Fibroblast of peridontal ligament (primary cell): ENCODE results near the gene HCFC1.
A peak's percentile ranks its signal among the peaks of the same experiment; 100 is the strongest.

Experiments
- DNase-seq: peaks from one replicate; pipeline ENCODE4 v3.0.0-alpha.2; 2010; ENCODE audit errors: extremely low read depth

The HCFC1 gene

DNA sequence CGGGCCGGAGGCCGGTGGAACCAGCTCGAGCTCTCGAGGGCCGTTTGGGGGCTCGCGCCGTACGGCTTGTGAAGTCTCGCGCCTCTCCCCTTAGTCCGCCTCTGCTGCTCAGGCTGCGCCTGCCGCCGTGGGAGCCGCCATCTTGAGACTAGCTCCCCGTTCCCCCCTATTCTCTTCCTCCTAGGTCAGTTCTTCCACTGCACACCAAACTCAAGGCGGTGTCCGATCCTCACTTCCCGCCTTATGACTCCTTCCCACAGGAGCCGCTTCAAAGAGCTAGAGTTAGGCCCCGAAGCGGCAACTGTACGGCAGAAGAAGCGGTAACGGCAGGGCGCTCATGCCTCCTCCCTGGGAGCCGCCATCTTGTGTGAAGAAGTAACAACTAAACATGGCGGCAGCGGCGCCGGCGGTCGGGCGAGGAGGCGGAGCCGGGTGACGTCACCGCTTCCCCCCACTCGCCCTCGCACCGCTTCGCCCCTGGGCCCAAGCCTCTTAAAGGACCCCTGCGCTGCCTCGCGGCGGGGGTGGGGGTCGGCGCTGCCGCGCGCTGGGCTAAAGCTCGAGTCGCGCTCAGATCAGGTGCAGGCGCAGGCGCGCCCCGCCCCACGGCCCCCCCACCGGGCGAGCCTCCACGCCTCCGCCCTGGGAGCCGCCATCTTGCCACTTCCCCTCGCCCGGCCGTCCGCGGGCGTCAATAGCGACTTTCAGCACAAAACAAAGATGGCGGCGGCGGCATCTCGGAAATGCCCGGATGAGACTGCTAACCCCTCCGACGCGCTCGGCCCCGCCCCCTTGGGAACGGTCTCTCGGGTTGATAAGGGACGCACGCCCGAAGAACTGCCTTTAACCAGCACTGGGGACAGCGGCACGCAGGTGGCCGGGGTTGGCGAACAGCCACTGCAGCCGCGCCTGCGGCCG, at the start of gene HCFC1:
TSS of gene HCFC1 (minus strand) at position 369 of the 918 bp plus-strand sequence. CDS start 978 bp downstream, outside the sequence.
- DNase-seq, result peak; percentile 81

DNA sequence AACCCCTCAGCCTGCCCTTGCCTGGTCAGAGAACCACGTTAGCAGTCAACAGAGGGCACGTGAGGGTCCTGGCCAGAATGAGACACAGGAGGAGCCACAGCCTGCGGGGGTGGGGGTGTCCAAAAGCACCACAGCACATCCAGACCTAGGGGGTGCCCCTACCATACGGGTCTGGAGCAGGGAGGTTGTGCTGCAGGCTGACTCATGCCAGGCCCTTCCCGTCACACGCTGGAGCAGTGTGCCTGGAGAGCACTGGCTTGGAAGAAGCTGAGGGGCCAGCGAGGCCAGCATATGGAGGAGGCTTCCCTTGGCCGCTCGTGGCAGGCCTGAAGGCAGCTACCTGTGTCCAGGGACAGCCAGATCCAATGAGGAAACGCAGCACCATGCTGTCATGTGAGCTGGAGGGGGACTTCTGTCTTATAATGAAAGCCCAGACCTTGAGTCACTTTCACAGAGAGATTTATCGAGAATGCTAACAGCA, 49.6 kb upstream of the HCFC1 start:
- DNase-seq, result no peak

DNA sequence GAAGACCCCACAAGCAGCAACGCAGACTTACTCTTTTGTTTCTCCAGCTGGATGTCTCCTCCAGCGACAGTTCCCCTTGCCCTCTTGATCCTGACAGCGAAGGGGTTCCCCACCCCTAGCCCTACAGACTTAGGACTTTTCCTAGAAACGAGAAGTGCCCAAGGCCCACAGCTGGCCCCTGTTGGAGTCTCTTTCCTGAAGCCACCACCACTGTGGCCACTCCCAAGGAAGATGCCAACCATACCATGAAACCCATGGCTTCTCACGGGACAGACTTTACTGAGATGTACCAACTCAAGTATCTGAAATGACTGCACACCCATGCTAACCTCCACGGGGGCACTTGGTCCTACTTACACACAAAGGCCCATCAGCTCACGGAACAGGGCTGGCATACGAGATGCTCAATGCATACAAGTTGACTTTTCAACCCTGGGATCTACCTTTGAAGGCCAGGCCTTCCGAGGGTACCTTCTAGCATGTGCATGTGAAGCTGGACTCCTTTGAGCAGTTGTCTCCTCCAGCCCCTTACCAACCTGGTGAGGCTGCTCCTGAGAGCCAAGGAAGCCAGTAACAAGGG, 49.0 kb upstream of the HCFC1 start:
- DNase-seq, result peak; percentile 14

DNA sequence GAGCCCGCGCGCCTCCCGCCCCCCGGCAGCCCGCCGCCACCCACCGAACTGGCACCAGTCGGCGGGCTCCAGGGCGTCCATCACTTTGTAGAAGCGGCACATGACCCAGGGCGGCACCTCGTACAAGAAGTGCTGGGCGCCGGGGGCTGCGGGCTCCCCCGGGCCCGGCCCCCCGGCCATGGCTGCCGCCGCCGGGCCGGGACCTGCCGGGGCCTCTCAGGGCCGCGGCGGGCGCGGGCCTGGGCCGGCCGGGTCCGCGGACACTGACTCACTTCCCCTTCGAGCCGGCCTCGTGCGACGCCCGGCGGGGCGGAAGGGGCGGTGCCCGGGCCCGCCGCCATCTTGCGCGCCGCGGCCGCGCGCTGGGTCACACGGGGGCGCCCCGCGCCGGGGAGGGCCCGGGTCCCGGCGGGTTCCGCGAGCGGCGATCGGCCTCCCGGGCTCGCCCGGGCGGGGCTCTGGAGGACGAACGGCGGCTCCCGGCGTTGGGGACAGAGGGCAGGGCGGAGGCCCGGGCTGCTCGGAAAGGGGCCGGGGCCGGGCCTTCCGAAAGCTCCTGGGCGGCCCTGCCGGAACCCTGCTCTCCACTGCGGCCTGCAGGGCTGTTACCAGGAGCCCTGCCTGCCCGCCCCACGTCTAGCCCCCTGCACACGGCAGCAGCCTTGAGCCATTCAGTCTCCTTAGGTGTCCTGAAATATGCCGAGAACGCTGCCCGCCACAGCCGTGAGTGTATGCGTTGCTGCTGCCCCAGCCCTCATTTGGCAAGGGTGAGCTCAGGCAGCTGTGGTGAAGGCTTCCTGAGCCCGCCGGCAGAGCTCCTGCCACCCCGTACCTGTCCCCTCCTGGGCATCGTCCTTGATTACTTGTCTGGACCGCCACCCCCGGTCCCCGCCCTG, 48.3 kb upstream of the HCFC1 start, which contains the start of gene IRAK1:
TSS of gene IRAK1 (minus strand) at position 270 of the 896 bp plus-strand sequence. CDS start at position 180, 90 bp downstream.
- peak; percentile 28 for DNase-seq

DNA sequence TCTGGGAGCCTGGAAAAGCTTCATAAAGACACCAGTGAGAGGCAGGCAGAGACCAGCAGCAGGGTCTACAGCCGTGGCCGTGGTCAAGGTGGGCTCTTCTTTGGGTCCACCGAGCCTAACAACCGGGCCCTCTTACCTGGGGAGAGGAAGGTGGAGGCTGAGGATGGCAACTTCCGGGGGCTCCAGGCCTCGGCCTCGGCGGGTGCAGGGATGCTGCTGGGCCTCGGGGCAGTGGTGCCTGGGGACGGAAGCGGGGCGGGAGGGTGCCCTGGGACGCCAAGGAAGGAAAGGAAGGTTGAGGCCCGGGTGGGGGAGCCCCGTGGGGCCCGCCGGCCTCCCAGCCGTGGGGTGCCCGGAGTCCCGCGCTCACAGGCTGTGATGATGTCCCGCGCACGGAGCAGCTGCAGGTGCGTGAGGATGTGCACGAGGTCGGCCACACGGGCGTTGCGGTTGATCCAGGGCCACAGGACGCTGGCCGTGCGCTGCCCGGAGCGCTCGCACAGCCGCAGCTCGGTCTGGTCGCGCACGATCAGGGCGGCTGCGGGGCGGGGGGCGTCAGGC, 47.5 kb upstream of the HCFC1 start:
- DNase-seq, result no peak

DNA sequence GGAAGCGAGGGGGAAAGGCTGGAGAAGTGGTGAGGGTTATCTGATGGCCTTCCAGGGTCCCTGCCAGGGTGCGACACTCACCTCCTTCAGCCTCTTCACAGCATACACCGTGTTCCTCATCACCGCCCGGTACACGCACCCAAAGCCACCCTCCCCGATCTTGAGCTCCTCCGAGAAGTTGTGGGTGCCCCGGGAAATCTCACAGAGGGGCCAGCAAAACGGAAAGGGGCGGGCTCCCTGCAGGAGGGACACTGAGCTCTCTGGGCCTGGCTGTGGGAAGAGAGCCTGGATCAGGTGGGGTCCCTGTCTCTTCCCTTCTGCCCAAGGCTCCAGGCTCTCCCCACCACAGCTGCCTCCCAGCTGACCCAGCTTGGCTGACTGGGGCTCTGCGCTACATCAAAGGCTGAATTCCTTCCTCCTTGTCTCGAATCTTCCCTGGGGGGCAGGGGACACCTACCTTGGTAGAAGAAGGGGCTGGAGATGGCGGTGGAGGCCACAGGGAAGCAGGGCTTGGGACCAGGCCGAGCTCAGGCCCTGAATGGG, 47.0 kb upstream of the HCFC1 start:
- DNase-seq, result no peak

DNA sequence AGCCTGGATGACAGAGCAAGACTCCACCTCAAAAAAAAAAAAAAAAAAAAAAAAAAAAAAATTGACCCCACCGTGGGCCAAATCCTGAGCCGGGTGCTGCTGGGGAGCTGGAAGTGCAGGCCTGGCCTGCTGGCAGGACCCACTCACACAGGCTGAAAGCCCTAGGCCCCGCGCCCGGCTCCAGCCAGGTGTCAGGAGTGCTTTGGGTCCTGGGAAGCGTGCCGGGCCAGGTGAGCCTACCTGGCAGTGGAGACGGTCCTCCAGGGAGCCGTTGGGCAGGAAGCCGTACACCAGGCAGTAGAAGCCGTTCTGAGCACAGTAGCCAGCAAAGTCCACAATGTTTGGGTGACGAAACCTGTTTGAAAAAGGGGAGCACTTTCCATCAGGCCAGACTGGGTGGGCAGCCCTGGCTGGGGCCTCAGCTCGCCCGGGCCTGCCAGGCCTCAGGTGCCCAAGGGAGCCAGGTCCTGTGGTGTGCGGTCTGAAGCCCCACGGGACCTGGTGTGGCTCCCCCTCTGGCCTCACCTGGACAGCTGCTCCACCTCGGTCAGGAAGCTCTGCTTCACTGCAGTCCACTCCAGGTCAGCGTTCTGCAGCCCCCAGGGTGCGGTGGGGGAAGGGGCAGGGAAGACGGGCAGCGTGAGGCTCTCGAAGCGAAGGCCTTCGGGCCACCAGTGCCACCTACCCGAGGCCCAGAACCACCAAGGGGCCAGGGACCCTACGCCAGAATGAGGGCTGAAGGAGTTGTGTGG, 46.3 kb upstream of the HCFC1 start:
- no peak for DNase-seq

DNA sequence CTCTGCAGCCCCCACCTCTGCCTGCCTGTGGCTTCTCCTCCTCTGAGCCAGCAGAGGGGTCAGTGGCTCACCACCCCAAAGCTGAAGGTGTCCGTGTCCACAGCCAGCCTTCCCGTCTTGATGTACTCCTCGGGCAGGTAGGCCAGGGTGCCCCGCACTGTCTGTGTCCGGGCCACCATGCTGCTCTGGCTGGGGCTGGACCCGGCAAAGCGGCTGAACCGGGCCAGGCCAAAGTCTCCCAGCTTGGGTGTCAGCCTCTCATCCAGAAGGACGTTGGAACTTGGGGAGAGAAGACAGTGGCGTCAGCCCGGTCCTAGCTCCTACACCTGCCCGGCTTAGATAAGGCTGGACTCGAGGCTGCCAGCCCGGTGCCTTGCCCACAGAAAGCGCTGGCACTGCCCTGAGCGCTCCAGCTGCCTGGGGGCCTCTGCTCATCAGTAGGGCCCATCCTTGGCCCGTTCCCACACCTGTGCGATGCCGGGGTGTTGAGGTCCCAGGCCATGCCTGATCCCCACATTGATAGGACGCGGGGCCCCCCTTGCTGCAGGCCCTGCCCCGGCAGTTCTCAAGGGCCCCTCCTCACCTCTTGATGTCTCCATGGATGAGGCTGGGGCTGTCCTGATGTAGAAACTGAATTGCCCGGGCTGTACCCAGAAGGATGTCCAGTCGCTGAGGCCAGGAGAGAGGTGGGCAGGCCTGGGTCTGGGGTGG, 44.9 kb upstream of the HCFC1 start:
- no peak for DNase-seq

DNA sequence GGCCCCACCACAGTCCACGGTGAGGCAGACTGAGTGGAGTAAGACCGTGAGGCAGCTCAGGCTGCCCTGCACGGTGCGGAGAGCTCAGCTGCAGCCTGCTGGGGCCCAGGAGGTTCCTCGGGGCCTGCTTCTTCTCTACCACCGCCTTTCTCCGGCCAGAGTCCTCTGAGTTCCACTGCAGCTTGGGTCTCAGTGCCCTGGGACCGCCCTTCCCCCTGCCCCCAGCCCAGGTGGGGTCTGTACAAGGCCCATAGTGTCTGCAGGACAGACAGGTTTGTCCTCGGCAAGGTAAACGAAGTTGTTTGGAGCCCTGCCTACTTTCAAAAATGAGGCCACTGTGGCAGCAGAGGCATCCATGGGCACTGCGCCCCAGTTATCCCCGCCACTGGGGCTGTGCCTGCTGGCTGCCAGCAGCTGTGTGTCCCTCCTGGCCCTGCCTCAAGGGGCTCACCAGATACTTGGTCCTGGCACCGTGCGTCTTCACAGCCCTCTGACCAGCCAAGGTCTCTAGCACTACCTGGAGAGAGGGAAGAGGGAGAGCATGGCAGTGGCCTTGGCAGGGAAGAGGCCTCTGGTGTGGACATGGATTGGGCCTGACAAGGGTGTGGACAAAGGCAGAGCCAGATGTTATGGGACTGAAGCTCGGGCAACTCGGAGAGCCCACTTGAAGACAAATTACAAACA, 44.1 kb upstream of the HCFC1 start:
- no peak for DNase-seq

DNA sequence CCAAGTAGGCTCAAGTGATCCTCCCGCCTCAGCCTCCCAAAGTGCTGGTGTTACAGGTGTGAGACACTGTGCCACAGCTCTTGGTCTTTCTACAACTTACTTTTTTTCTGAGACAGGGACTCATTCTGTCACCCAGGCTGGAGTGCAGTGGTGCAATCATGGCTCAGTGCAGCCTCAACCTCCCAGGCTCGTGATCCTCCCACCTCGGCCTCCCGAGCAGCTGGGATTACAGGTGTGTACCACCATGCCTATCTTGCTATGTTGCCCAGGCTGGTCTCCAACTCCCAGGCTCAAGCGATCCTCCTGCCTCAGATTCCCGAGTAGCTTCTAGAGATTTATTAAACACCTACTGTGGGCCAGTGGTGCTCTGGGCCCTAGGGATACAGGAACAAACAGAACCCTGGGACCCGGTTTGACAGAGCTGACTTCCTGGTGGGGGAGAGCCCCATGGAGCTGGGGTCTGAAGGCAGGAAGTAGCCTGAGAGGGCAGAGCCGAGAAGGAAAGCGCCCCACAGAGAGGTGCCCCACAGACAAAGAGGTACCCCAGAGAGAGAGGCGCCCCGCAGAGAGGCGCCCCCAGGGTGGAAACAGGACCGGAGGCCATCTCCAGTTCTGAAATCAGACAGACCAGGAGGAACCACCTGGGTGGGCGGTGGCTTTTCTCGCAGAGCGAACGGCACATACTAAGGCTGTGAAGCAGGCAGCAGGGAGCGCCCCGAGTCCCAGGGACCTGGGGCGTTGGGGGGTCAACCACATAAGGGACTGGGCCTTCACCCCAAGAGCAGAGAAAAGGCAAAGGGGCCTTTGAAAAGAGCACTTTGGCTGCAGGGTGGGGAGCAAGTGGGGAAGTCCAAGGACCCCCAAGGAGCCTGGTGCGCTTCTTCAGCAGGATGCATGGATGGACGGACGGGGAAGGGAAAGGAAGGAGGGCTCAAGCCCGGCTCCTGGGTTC, 43.1 kb upstream of the HCFC1 start:
- DNase-seq, result no peak

DNA sequence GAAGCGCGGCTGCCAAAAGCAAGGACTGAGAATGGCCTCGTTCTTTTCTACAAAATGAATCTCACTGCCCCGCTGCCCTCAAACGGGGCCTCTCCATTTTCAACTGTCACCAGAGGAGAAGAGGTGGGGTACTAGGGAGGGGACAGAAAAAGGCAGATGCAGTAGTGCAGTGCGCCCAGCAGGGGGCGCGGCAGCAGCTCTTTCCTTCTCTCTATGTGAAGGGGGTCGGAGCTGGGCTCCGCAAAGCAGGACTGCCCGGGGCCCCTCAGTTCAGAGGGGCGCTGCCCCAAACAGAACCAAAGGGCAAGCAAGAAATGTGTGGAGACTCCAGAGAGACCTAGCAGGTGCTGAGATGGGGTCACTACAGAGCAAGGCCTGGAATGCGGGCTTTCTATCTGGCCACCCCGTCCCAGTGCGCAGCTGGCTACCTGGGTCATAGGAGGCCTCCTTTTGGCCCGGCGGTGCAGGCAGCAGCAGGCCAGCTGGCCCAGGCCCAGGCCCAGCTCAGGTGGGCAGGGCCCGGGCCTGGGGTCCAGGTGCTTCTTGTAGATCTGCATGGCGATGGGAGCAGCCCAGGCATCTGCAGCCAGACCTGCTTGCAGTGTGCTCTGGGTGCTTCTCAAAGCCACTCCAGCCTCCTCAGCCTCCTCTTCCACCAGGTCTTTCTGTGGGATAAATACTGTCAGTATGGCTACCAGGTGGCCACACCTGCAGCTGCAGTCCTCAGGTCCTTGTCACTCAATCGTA, 42.2 kb upstream of the HCFC1 start:
- DNase-seq, result peak; percentile 31

DNA sequence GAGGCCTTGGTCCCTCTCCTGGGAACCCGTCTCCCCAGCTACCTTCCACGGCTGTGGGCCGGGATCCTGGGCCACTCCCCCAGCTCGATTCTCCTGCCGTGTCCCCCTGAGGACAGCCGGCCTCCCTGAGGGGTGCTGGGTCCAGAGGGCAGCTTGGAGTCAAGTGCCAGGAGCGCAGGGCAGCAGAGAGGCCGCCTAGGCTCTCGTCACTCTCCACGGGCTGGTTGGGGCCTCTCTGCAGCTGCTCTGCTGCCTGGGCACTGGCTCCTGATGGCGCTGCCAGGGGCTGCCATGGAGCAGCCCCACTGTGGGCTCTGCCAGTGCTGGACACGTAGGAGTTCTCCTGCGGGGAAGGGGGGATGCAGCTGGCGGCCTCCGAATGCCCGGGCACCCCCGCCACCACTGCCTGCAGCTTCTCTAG, 41.4 kb upstream of the HCFC1 start:
- no peak for DNase-seq

DNA sequence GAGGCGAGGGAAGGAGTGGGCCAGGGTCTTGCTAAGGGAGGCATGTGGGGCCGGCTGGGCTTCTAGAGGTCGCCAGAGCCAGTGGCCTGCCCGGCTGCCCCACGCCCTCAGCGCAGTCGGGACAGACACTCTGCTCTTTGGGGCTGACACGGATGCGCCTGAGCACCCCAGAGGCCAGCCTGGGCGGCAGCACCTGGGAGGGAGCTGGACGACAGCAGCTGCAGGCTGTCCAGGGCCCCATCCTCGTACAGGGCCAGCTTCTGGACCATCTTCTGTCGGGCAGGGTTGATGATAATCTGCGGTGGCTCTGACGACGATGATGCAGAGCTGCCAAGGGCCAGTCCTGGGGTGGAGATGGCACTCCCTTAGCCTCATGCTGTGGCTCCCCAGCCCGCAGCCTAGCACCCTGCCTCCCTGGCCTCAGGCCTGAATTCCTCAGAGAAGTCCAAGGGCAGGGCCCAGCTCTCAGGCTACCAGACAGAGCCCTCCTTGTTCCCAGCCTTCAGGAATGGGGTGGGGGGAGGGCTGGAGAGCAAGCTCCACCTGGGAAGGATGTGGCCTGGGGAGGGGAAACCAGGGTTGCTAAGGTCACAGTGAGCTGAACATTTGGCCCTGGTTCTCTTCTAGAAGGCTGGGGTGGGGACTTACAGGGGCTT, 40.8 kb upstream of the HCFC1 start:
- no peak for DNase-seq

DNA sequence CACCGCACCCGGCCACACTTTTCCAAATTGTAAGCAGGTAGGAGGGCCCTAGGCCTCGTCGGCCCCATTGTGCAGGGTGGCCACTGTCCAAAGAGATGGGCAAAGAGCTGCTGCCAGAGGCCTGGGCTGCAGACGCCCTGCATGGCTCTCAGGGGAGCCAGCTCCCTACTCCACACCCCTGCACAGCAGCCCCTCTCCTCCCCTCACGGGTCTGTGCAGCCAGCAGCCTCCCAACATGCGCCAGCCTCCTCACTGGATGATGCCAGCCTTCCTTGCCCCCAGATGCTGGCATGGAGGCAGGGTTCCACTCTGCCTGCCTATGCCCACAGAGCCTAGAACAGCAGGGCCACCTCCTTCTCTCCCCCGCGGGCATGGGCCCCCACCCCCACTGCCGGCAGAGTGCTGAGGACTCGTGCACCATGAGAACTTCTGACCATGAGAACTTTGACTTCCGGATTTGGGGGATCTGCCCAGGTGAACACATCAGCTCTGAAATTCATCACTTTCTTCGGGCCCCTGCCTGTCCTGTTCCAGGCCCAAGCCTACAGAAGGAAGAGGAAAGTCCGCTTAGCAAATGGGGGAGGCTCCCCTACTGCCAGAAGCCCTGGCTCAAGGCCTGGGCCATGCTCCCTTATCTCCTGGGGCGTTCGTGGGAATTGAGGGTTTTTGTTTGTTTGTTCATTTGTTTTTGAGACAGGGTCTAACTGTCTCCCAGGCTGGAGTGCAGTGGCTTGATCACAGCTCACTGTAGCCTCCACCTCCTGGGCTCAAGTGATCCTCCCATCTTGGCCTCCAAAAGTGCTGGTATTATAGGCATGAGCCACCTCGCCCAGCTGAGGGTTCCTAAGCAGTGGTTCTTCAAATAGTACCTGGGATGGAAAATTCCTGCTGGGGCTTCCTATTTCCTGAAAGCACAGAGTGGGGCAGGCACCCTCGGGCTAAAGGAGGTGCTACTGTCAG, 40.0 kb upstream of the HCFC1 start:
- DNase-seq, result no peak

DNA sequence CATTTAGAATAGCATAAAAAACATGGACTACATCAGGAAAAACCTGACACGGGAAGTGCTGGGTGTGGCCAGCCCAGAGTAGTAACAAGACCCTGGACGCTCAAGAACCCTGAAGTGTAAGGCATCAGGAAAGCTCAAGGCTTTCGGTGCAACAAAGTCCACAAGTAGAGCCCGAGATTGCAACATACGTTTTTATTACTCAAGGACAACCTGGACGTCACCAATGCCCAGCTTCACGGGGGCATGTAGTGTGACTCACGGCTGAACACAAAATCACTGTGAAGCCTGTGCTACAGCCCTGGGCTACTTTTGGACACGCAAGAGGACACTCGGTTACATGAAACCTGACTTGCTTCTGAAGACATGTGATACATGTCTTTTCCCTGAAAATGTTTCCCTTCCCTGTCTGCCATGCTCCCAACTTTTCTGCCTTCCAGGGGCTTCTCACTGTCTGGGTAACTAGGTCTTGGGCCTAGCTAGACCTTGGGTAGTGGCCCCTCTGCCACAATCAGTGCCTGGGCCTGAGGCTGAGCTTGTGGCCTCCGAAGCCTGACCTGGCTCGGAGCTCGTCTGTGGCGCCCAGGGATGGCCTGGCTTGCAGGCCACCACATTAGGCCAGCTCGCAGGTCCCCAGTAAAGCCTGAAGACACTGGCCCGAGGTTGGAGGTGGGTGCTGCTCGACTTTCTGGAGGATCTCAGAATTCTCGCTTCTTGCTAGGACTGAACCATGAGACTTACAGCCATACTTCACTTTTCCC, 38.9 kb upstream of the HCFC1 start:
- no peak for DNase-seq
